NCI-H2227 (cell line): ENCODE data around the gene USF1.
"Not testable (repeated sequence)": the region's sequence is repeated elsewhere in the genome, so short reads cannot be mapped to it uniquely, and the experiment has no call there.

Experiments used
- DNase-seq: peaks from one replicate; lab custom pipeline; 2025; ENCODE audit not compliant: unreplicated experiment; lab: John Stamatoyannopoulos, UW

The USF1 gene

GRCh38 chr1:160992036-160992435 is 53.7 kb downstream of the USF1 start:
- DNase-seq, result not testable (repeated sequence)
